Lower leg skin (tissue), 4 donors: ENCODE data around the gene ABHD4. TPM values are rescaled to one million over a fixed set of nuclear protein-coding genes. Genes with fewer than 3 reads are reported as not detected.

Experiments
- DNase-seq, 2 donors: peaks; one replicate each; pipeline ENCODE4 v3.0.0-alpha.2; 2019; ENCODE audit warnings: low spot score in 2 of 2
- H3K4me3 ChIP-seq: fragments of 200-600 bp; sonication (generic); 2 replicates; pipeline ENCODE4 v1.5.1; 2017; ENCODE audit warnings: mild to moderate bottlenecking, low read depth; ENCODE audit not compliant: poor library complexity, severe bottlenecking
- POLR2A ChIP-seq, 2 donors: fragments of 450-650 bp; IDR thresholded peaks; one replicate each; pipeline ENCODE4 v1.6.1; 2016 to 2017; ENCODE audit warnings: antibody characterized with exemption in 2 of 2, mild to moderate bottlenecking in 1 of 2, moderate library complexity in 1 of 2
- WGBS, 2 donors: methylation state at CpG; one replicate each; pipeline ENCODE4 v1.1.5; 2018; 5-methylcytosine and 5-hydroxymethylcytosine counted together
- intact Hi-C: fragments of 100-400 bp; cut with DNase I; formaldehyde crosslinking; loops from one replicate; pipeline ENCODE4 v1.15.0; 2023; ENCODE audit warnings: low total_unique reads
- total RNA-seq, 4 donors: library from RNA; depleted of rRNA; stranded (reverse); fragments of >200 nt; gene quantifications; one replicate each; pipeline ENCODE4 v1.1.0, GENCODE V29; 2016
- TF ChIP-seq, protein P1 (sequence below), 3 donors: fragments of 450-650 bp; IDR thresholded peaks; one replicate each; pipeline ENCODE4 v1.5.1; 2016; ENCODE audit warnings: antibody characterized with exemption in 3 of 3, mild to moderate bottlenecking in 3 of 3, moderate library complexity in 2 of 3

ABHD4 gene
- total RNA-seq, 4 donors from 2014 or later, result 20.5 to 29.3 (median 28.5) TPM

GRCh38 chr14:22573804-22574203 is 24.3 kb upstream of the ABHD4 start:
- TF ChIP-seq, protein P1, sequence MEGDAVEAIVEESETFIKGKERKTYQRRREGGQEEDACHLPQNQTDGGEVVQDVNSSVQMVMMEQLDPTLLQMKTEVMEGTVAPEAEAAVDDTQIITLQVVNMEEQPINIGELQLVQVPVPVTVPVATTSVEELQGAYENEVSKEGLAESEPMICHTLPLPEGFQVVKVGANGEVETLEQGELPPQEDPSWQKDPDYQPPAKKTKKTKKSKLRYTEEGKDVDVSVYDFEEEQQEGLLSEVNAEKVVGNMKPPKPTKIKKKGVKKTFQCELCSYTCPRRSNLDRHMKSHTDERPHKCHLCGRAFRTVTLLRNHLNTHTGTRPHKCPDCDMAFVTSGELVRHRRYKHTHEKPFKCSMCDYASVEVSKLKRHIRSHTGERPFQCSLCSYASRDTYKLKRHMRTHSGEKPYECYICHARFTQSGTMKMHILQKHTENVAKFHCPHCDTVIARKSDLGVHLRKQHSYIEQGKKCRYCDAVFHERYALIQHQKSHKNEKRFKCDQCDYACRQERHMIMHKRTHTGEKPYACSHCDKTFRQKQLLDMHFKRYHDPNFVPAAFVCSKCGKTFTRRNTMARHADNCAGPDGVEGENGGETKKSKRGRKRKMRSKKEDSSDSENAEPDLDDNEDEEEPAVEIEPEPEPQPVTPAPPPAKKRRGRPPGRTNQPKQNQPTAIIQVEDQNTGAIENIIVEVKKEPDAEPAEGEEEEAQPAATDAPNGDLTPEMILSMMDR (IDR thresholded peaks at IDR 0.05), result no peak
- TF ChIP-seq POLR2A (IDR thresholded peaks at IDR 0.05), result no peak
- no peak for DNase-seq
- no peak overlapping the region for H3K4me3 ChIP-seq
- 94 to 96% methylated on average over 3 of the region's 3 CpGs for WGBS, 2 donors
- intact Hi-C loops, result loop anchor here (5.0 kb wide), 1 partner anchor 78 kb away; no protein-coding TSS in a partner anchor

GRCh38 chr14:22577334-22577908 is 20.7 kb upstream of the ABHD4 start:
- intact Hi-C loops, result no loop called here

DNA sequence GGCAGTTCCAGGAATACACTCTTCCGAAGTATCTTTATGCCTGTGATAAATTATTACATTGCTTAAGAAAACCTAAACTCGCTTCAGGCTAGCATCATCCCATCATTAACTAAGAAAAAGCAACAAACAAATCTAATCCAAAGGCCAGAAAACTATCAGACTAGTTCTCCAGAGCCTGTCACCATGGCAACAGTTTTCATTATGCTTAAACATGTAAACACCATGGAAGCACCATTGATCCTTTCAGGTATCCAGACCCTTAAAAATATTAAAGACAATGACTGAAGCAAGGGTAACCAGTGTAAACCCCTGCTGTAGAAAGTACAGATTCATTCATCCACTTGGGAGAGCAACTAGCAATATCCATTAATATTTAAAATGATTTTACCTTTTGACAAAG is 18.9 kb upstream of the ABHD4 start:
- 58 to 60% methylated on average over 2 of the region's 2 CpGs for WGBS, 2 donors
- TF ChIP-seq POLR2A (IDR thresholded peaks at IDR 0.05), result no peak
- TF ChIP-seq, protein P1 (IDR thresholded peaks at IDR 0.05), result no peak
- H3K4me3 ChIP-seq, result no peak overlapping the region
- intact Hi-C loops, result no loop called here
- DNase-seq, result no peak

More at GRCh38 chr14:22577334-22577908, 20.7 kb upstream of the ABHD4 start:
- H3K4me3 ChIP-seq, result no peak overlapping the region
- TF ChIP-seq, protein P1 (IDR thresholded peaks at IDR 0.05), result no peak
- no peak for TF ChIP-seq POLR2A (IDR thresholded peaks at IDR 0.05)
- 81 to 82% methylated on average over 6 of the region's 6 CpGs for WGBS, 2 donors
- no peak for DNase-seq

DNA sequence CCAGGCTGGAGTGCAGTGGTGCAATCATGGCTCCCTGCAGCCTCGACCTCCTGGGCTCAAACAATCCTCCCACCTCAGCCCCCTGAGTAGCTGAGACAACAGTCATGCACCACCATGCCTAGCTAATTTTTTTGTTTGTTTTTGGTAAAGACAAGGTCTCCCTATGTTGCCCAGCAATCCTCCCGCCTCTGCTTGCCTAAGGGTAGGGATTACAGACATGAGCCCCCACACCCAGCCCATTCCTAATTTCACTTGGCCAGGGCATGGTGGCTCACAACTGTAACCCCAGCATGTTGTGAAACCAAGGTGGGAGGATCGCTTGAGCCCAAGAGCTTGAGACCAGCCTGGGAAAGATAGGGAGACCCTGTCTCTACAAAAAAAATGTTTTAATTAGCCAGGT is 18.2 kb upstream of the ABHD4 start:
- intact Hi-C loops, result no loop called here
- TF ChIP-seq POLR2A (IDR thresholded peaks at IDR 0.05), result no peak
- TF ChIP-seq, protein P1 (IDR thresholded peaks at IDR 0.05), result no peak
- no peak for DNase-seq
- 86 to 87% methylated on average over 3 of the region's 3 CpGs for whole genome bisulfite sequencing, 2 donors
- H3K4me3 ChIP-seq, result no peak overlapping the region

DNA sequence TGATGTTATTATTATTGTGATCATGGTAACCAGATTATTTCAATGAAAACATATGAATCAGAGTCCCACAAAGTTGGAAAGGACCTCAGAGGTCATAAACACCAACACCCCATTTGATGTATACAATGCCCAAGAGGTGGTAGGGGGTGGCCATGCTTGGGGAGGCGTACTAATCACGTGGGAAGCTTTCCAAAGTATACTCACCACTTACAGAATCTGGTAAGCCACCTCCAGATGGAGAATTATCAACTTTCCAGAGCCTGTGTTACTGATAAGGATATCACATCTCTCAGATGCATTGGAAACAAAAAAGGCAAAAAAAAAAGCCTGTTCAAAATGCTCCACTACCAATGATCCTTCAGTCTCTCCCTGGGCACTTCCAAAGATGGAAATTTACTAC is 17.5 kb upstream of the ABHD4 start:
- no peak overlapping the region for H3K4me3 ChIP-seq
- WGBS, 2 donors, result 71 to 85% methylated on average over 2 of the region's 2 CpGs
- DNase-seq, result no peak
- TF ChIP-seq, protein P1 (IDR thresholded peaks at IDR 0.05), result no peak
- no peak for TF ChIP-seq POLR2A (IDR thresholded peaks at IDR 0.05)
- intact Hi-C loops, result no loop called here

- intact Hi-C loops, result no loop called here
- H3K4me3 ChIP-seq, result no peak overlapping the region
- TF ChIP-seq POLR2A (IDR thresholded peaks at IDR 0.05), result no peak
- TF ChIP-seq, protein P1 (IDR thresholded peaks at IDR 0.05), result no peak
- no peak for DNase-seq
- WGBS, 2 donors, result 70 to 75% methylated on average over 1 of the region's 1 CpG
These were observed 14.1 kb upstream of the ABHD4 start for GRCh38 chr14:22583994-22584393.
